ENCODE data around the gene ZNF425. TPM values are rescaled to one million over a fixed set of nuclear protein-coding genes. Genes with fewer than 3 reads are reported as not detected.

The ZNF425 gene
- total RNA-seq, 1 donor from 2014 or later, result 1.4 TPM

GRCh38 chr7:149090397-149091195, 35.5 kb downstream of the ZNF425 start, which contains the start of gene ZNF786:
TSS of gene ZNF786 (minus strand) at chr7:149090718. CDS start at chr7:149090640, 78 bp downstream.
- H3K36me3 ChIP-seq, result no peaks in the 10 kb centered on the region
- ATAC-seq, result peak; percentile 98
- intact Hi-C loops (cut with DNase I), result no loop called here
- DNase-seq, result peak; percentile 95
- peak within 1 kb of the TSS; percentile 84 for H3K4me3 ChIP-seq
- H3K27me3 ChIP-seq, result no peaks in the 10 kb centered on the region
- H3K4me1 ChIP-seq, result peaks cover 13% of the 10 kb centered on the region
- H3K27ac ChIP-seq, result peak within 1 kb of the TSS; percentile 98
- H3K9me3 ChIP-seq, result no peaks in the 10 kb centered on the region
- peak; percentile 91 for TF ChIP-seq CTCF (IDR thresholded peaks at IDR 0.05)

GRCh38 chr7:149087376-149087775, 38.7 kb downstream of the ZNF425 start:
- no peak for TF ChIP-seq CTCF (IDR thresholded peaks at IDR 0.05)

GRCh38 chr7:149085866-149086265, 40.3 kb downstream of the ZNF425 start:
- Histone ChIP-seq H3K27me3 (no peaks in the 10 kb centered on the region), H3K27ac (no peak overlapping the region), H3K4me3 (no peak overlapping the region), H3K36me3 (no peaks in the 10 kb centered on the region), H3K9me3 (no peaks in the 10 kb centered on the region), H3K4me1 (peaks cover 9% of the 10 kb centered on the region)
- intact Hi-C loops (cut with DNase I), result no loop called here
- DNase-seq (no peak), ATAC-seq (no peak)
- TF ChIP-seq CTCF (IDR thresholded peaks at IDR 0.05), result no peak

More at GRCh38 chr7:149087376-149087775, 38.7 kb downstream of the ZNF425 start:
- H3K36me3 ChIP-seq, result no peaks in the 10 kb centered on the region
- H3K9me3 ChIP-seq, result no peaks in the 10 kb centered on the region
- no peak for ATAC-seq
- H3K27ac ChIP-seq, result no peak overlapping the region
- H3K27me3 ChIP-seq, result no peaks in the 10 kb centered on the region
- H3K4me1 ChIP-seq, result peaks cover 13% of the 10 kb centered on the region
- intact Hi-C loops (cut with DNase I), result no loop called here
- no peak overlapping the region for H3K4me3 ChIP-seq
- DNase-seq, result no peak

- Histone ChIP-seq H3K27ac (no peak overlapping the region), H3K36me3 (no peaks in the 10 kb centered on the region), H3K4me1 (peaks cover 3% of the 10 kb centered on the region), H3K4me3 (no peak overlapping the region), H3K27me3 (no peaks in the 10 kb centered on the region), H3K9me3 (no peaks in the 10 kb centered on the region)
- no peak for TF ChIP-seq CTCF (IDR thresholded peaks at IDR 0.05)
- DNase-seq, result no peak
- ATAC-seq, result no peak
- intact Hi-C loops (cut with DNase I), result no loop called here
Observed at GRCh38 chr7:149084407-149084806, 41.7 kb downstream of the ZNF425 start.

- intact Hi-C loops (cut with DNase I), result no loop called here
- TF ChIP-seq CTCF (IDR thresholded peaks at IDR 0.05), result no peak
- H3K27ac ChIP-seq, result no peak overlapping the region
- ATAC-seq (no peak), DNase-seq (peak; percentile 30)
- no peaks in the 10 kb centered on the region for H3K27me3 ChIP-seq
- H3K36me3 ChIP-seq, result peaks cover 3% of the 10 kb centered on the region
- H3K4me1 ChIP-seq, result no peaks in the 10 kb centered on the region
- H3K4me3 ChIP-seq, result no peak overlapping the region
- no peaks in the 10 kb centered on the region for H3K9me3 ChIP-seq
Observed at GRCh38 chr7:149081914-149082313, 44.2 kb downstream of the ZNF425 start.

All from upper lobe of right lung (tissue), 1 donor.